H1 (cell line): ENCODE results near the gene ARMCX2. TPM values are rescaled to one million over a fixed set of nuclear protein-coding genes. Genes with fewer than 3 reads are reported as not detected.

Source experiments
- ASH2L ChIP-seq: fragments of 200-600, 300-600 bp; sonication (generic); IDR thresholded peaks from one replicate; pipeline ENCODE4 v1.7.1; 2017; ENCODE audit warnings: low read length
- ATF3 ChIP-seq: IDR thresholded peaks from 2 replicates; pipeline ENCODE4 v1.6.1; 2011; ENCODE audit warnings: low read depth, mild to moderate bottlenecking, low read length; ENCODE audit not compliant: insufficient read depth
- CEBPB ChIP-seq: IDR thresholded peaks from 2 replicates; pipeline ENCODE4 v1.6.1; 2012; ENCODE audit warnings: low read depth, low read length
- CREB1 ChIP-seq: IDR thresholded peaks from 2 replicates; pipeline ENCODE4 v1.6.1; 2012; ENCODE audit warnings: inconsistent platforms
- KDM4A ChIP-seq: IDR thresholded peaks from one replicate; pipeline ENCODE4 v1.7.1; 2012; ENCODE audit warnings: low read depth, mild to moderate bottlenecking, moderate library complexity, low read length, inconsistent platforms; ENCODE audit not compliant: severe bottlenecking
- NRF1 ChIP-seq: IDR thresholded peaks from 2 replicates; pipeline ENCODE4 v1.6.1; 2011; ENCODE audit warnings: mild to moderate bottlenecking, low read depth, low read length, improper control_type of control experiment
- PHF8 ChIP-seq: fragments of 200-600 bp; sonication (generic); conservative IDR thresholded peaks from 2 replicates; pipeline ENCODE4 v1.7.1; 2012; ENCODE audit warnings: low read depth, mild to moderate bottlenecking, inconsistent platforms, low read length, moderate library complexity
- POLR2A ChIP-seq, 2 experiments: IDR thresholded peaks; 1 replicate in 1 of 2; 2 replicates in 1 of 2; pipeline ENCODE4 v1.6.1; 2011; ENCODE audit warnings: low read depth in 2 of 2, low read length in 2 of 2, mild to moderate bottlenecking in 2 of 2; ENCODE audit errors: control extremely low read depth in 1 of 2
- POLR2AphosphoS5 ChIP-seq: IDR thresholded peaks from 2 replicates; pipeline ENCODE4 v1.6.1; 2011; ENCODE audit warnings: low read depth, low read length
- RFX5 ChIP-seq: IDR thresholded peaks from 2 replicates; pipeline ENCODE4 v1.6.1; 2011; ENCODE audit warnings: low read depth, low read length, improper control_type of control experiment, borderline replicate concordance
- RNF2 ChIP-seq: fragments of 200-900, 300-1000 bp; sonication (generic); IDR thresholded peaks from 2 replicates; pipeline ENCODE4 v1.7.1; 2016; ENCODE audit warnings: borderline replicate concordance, low read depth, mild to moderate bottlenecking, antibody characterized with exemption, low read length; ENCODE audit not compliant: poor library complexity, severe bottlenecking; ENCODE audit errors: missing control alignments
- SP4 ChIP-seq: IDR thresholded peaks from 2 replicates; pipeline ENCODE4 v1.6.1; 2012; ENCODE audit warnings: low read length, inconsistent platforms
- TAF1 ChIP-seq: IDR thresholded peaks from 2 replicates; pipeline ENCODE4 v1.6.1; 2011; ENCODE audit warnings: mild to moderate bottlenecking, low read depth, low read length
- YY1 ChIP-seq: IDR thresholded peaks from 2 replicates; pipeline ENCODE4 v1.6.1; 2011; ENCODE audit warnings: low read depth, mild to moderate bottlenecking, low read length
- polyA plus RNA-seq, 7 experiments: library from polyadenylated mRNA; depleted of rRNA in 3 of 7; stranded (reverse) in 5 of 7; unstranded in 2 of 7; fragments of >200 nt in 5 of 7; fragments of 200-250 nt in 2 of 7; gene quantifications; 1 replicate in 5 of 7; 2 replicates in 1 of 7; 4 replicates in 1 of 7; pipeline versions ENCODE4 v1.2.1 to v1.2.3, GENCODE V29; 2011 to 2013; ENCODE audit warnings: missing spikeins in 2 of 7, mixed read lengths in 2 of 7
- total RNA-seq: library from RNA; stranded (reverse); fragmentation: NEBNext Ultra II Directional; extraction: Animal tissue kit (Norgen Biotek cat#: 25700); gene quantifications from 2 replicates; pipeline ENCODE4 v1.2.1, GENCODE V29; 2021
- TF ChIP-seq, protein P1 (sequence below), 3 experiments: IDR thresholded peaks; 1 replicate in 2 of 3; 2 replicates in 1 of 3; pipeline versions ENCODE4 v1.5.1 to v1.6.1; 2011; ENCODE audit warnings: low read length in 3 of 3, mild to moderate bottlenecking in 3 of 3, inconsistent platforms in 2 of 3, low read depth in 1 of 3, moderate library complexity in 1 of 3; ENCODE audit not compliant: insufficient read depth in 1 of 3; ENCODE audit errors: control extremely low read depth in 1 of 3

The ARMCX2 gene
- total and polyA plus RNA-seq, 2 of the 8 experiments (the other 6 are each of a cell fraction or from before 2014, with no cell fraction given) = 39.7 to 113 TPM

DNA sequence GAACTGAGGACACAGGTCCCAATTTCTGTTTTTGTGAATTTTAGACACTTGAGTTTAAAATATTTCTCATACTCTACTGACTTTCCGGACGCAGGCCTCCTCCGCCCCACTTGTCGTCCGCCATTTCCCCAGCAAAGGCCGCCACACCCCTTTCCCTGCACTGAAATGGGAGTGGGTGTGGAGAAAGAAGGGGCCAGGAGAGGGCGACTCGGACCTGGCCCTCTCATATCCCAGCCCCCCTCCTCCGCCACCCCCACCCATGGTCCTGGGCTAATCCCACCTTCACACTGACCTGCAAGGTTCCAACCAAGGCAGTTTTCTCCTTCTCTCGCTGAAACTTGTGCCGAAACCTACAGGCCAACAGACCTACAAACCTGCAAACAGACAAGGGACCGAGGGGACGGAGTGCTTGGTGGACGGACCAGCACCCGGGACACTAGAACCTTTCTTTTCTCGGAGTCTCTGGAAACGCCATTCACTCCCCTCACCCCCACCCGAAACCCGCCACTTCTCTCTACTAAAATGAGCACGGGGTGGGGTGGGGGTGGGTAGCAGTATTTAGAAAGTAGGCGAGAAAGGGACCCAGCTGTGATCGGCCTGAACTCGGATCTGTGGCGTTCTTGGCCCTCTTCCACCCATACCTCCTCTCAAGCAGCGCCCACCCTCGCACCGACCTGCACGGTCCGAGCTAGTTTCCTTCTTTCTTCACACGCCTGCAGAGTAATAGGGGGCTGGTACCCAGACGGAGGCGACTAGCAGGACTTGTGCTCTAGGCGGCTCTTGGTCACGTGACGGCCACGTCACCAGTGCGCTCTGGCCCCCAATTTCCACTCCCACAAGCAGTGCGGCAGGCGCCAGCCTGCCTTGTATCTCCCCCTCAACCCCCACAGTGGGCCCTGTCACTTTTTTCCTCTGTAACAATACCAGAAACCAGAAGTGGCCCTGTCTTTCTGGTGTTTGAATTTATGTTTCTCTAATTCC lies 42.1 kb downstream of the ARMCX2 start, which contains the start of gene ARMCX6 (continued):
- TF ChIP-seq, protein P1, sequence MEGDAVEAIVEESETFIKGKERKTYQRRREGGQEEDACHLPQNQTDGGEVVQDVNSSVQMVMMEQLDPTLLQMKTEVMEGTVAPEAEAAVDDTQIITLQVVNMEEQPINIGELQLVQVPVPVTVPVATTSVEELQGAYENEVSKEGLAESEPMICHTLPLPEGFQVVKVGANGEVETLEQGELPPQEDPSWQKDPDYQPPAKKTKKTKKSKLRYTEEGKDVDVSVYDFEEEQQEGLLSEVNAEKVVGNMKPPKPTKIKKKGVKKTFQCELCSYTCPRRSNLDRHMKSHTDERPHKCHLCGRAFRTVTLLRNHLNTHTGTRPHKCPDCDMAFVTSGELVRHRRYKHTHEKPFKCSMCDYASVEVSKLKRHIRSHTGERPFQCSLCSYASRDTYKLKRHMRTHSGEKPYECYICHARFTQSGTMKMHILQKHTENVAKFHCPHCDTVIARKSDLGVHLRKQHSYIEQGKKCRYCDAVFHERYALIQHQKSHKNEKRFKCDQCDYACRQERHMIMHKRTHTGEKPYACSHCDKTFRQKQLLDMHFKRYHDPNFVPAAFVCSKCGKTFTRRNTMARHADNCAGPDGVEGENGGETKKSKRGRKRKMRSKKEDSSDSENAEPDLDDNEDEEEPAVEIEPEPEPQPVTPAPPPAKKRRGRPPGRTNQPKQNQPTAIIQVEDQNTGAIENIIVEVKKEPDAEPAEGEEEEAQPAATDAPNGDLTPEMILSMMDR (IDR thresholded peaks at IDR 0.05; ENCODE audit: control extremely low read depth in 1 of 3, insufficient read depth in 1 of 3, low read depth in 1 of 3, low read length in 3 of 3) = peak; percentile 47 to 50 (median 50)
- TF ChIP-seq YY1 (peak; percentile 86), ATF3 (peak; percentile 62; the same call in 1 of the 2 replicates), RNF2 (no peak), POLR2AphosphoS5 (peak; percentile 61), TAF1 (peak; percentile 68; the same call in 1 of the 2 replicates), NRF1 (no peak), POLR2A (IDR thresholded peaks at IDR 0.05; ENCODE audit: control extremely low read depth in 1 of 2, low read depth in 2 of 2, low read length in 2 of 2) (peak; percentile 64 to 67), RFX5 (no peak), SP4 (no peak), KDM4A (no peak), CEBPB (no peak), PHF8 (peak; percentile 49; the same call in 1 of the 2 replicates), ASH2L (peak; percentile 39), CREB1 (peak; percentile 76)
